Chondrocyte (in vitro differentiated cells): ENCODE results near the gene NXPE3. TPM values are rescaled to one million over a fixed set of nuclear protein-coding genes. Genes with fewer than 3 reads are reported as not detected.

Source experiments
- DNase-seq: peaks from one replicate; pipeline ENCODE4 v3.0.0; 2021; ENCODE audit warnings: mixed read lengths, low spot score
- H3K27ac Mint-ChIP-seq: one replicate; pipeline ENCODE4 v1.8.0; 2021; ENCODE audit warnings: mild to moderate bottlenecking, moderate library complexity, mixed read lengths; ENCODE audit not compliant: unreplicated experiment
- H3K27me3 Mint-ChIP-seq: 2 replicates; pipeline ENCODE4 v1.8.0; 2021; ENCODE audit warnings: low read depth, mixed read lengths
- H3K36me3 Mint-ChIP-seq: 2 replicates; pipeline ENCODE4 v1.8.0; 2021; ENCODE audit warnings: low read depth, mixed read lengths
- H3K4me1 Mint-ChIP-seq: 2 replicates; pipeline ENCODE4 v1.8.0; 2021; ENCODE audit warnings: low read depth, mild to moderate bottlenecking, mixed read lengths
- H3K4me3 Mint-ChIP-seq: one replicate; pipeline ENCODE4 v1.8.0; 2021; ENCODE audit warnings: mild to moderate bottlenecking, moderate library complexity, mixed read lengths; ENCODE audit not compliant: unreplicated experiment
- H3K9me3 Mint-ChIP-seq: 2 replicates; pipeline ENCODE4 v1.8.0; 2021; ENCODE audit warnings: low read depth, mixed read lengths
- CTCF ChIP-seq: fragments of 200-600 bp; sonication (generic); IDR thresholded peaks from 2 replicates; pipeline ENCODE4 v1.5.0; 2021; ENCODE audit warnings: antibody characterized with exemption, mild to moderate bottlenecking, moderate library complexity
- total RNA-seq: library from RNA; stranded (reverse); gene quantifications from 3 replicates; pipeline ENCODE4 v1.2.1, GENCODE V29; 2021

Gene NXPE3
- total RNA-seq, 1 donor from 2014 or later = 20.3 TPM

- Mint-ChIP-seq H3K27ac (no peak overlapping the region), H3K4me3 (no peak overlapping the region), H3K36me3 (no peaks in the 10 kb centered on the region), H3K4me1 (peaks cover 9% of the 10 kb centered on the region), H3K9me3 (no peaks in the 10 kb centered on the region), H3K27me3 (no peaks in the 10 kb centered on the region)
- TF ChIP-seq CTCF = no peak
- DNase-seq = no peak
Observed at GRCh38 chr3:101867511-101867910, 88.5 kb downstream of the NXPE3 start.

- H3K27me3 Mint-ChIP-seq = no peaks in the 10 kb centered on the region
- H3K27ac Mint-ChIP-seq = no peak overlapping the region
- peaks cover 9% of the 10 kb centered on the region for H3K4me1 Mint-ChIP-seq
- peaks cover under 1% of the 10 kb centered on the region for H3K9me3 Mint-ChIP-seq
- no peaks in the 10 kb centered on the region for H3K36me3 Mint-ChIP-seq
- H3K4me3 Mint-ChIP-seq = no peak overlapping the region
- TF ChIP-seq CTCF = no peak
- no peak for DNase-seq
Observed at GRCh38 chr3:101867996-101868395, 89.0 kb downstream of the NXPE3 start.

GRCh38 chr3:101868534-101869464 lies 89.8 kb downstream of the NXPE3 start:
- no peak for TF ChIP-seq CTCF

GRCh38 chr3:101870138-101870537 lies 91.1 kb downstream of the NXPE3 start:
- Mint-ChIP-seq H3K36me3 (no peaks in the 10 kb centered on the region), H3K4me1 (peaks cover 9% of the 10 kb centered on the region), H3K27me3 (no peaks in the 10 kb centered on the region), H3K9me3 (peaks cover 3% of the 10 kb centered on the region), H3K4me3 (no peak overlapping the region), H3K27ac (no peak overlapping the region)
- DNase-seq = no peak
- TF ChIP-seq CTCF = no peak

More at GRCh38 chr3:101868534-101869464, 89.8 kb downstream of the NXPE3 start:
- no peak for DNase-seq
- Mint-ChIP-seq H3K9me3 (peaks cover 3% of the 10 kb centered on the region), H3K4me1 (peaks cover 9% of the 10 kb centered on the region), H3K27me3 (no peaks in the 10 kb centered on the region), H3K36me3 (no peaks in the 10 kb centered on the region), H3K4me3 (no peak overlapping the region), H3K27ac (no peak overlapping the region)

- TF ChIP-seq CTCF = no peak
- Mint-ChIP-seq H3K27me3 (no peaks in the 10 kb centered on the region), H3K9me3 (peaks cover 3% of the 10 kb centered on the region), H3K4me1 (peaks cover 4% of the 10 kb centered on the region), H3K36me3 (no peaks in the 10 kb centered on the region), H3K4me3 (no peak overlapping the region), H3K27ac (no peak overlapping the region)
- DNase-seq = no peak
Observed at GRCh38 chr3:101873619-101874018, 94.6 kb downstream of the NXPE3 start.
